ENCODE measurements around the gene ENO4.
A peak's percentile ranks its signal among the peaks of the same experiment; 100 is the strongest.

ENO4 gene

DNA sequence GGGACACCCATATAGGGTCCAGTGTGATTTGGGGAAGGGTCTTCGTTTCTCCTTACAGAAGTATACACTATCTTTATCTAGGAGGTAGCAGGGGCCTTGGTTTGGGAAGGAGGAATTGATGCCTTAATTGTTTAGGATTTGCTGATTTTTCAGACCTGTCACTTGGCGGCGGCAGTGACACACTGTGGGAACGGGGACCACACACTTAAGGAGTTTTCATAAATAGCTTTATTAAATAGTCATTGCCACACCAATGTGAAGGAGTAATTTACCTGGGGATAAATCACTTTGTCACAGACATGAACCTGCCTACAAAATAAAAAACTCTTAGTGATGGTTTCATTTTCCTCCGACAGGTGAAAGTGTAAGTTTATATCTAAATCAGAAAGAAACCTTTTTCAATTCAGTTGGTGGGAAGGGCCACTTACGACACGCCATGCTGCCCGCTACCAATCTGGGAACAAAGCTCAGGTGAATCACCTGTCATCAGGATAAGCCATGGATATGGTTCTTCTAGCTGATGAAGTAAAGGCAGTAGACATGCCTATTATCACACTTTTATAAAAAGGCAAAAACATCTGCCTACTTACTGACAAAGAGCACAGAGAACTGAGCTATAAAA lies 12.3 kb upstream of the ENO4 start:
- TF ChIP-seq EGR1 (IDR thresholded peaks at IDR 0.05) = no peak
- TF ChIP-seq RAD21 (IDR thresholded peaks at IDR 0.05; ENCODE audit: low read depth) = peak; percentile 44

DNA sequence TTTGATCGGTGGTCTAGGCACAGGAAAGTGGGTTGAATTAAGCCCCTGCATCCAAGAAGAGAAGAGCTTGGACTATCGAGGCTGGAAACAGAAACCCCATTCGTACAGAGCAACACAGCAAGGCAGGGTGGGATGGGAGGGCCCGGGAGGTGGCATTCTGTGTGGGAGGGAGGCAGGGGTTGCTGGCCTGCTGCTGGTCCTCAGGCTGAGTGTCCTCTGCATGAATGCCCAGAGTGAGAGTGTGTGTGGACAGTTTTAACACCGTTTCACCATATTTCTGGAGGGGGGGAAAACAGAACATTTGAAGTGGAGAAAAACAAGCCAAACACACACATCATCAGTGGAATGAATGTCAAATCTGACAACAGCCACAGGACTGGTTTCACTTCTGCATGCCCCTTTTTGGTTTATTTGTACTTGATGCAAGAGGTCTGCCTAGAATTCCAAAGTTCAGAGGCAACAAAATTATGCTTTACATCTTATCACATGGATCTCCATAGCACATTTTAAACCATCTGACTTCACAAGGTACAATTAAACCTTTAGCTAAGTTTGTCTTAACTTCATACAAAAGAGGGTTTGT lies 11.1 kb upstream of the ENO4 start:
- TF ChIP-seq ZBTB7A (IDR thresholded peaks at IDR 0.05; ENCODE audit: low read depth) = no peak

DNA sequence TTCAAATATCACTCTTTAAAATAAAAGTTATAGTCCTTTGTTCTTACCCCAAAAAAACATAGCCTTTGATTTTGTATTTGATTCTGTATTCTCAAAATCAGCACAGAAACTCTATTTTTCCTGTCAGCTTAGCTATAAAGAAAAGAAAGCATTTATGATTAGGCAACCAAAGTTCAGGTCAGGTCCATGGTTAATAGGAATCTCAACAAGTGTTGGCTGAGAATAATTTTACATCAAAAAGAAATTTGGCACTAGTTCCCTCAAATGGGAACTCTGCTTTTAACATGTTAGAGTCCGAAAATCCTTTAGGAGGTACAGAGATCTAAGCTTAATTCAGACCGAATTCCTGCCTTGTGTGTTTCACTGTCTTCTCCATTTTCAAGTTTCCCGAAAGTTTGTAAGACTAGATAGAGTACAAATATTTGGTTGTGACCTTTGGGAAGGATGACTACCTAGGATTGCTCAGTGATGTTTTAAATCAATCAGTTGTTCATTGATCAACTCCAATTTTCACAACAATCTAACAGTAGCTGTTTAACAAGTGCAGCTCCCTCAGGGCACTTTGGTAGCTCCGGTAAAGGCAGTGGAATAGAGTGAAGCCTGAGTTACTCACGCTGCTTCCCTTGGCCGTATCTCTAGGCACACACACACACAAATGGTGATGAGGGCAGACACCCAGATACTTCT lies 8.8 kb upstream of the ENO4 start:
- TF ChIP-seq ZBTB7A (IDR thresholded peaks at IDR 0.05; ENCODE audit: low read depth) = no peak
- TF ChIP-seq TAF1 (IDR thresholded peaks at IDR 0.05; ENCODE audit: low read depth) = no peak
- no peak for TF ChIP-seq EGR1 (IDR thresholded peaks at IDR 0.05)
- TF ChIP-seq, protein P1, sequence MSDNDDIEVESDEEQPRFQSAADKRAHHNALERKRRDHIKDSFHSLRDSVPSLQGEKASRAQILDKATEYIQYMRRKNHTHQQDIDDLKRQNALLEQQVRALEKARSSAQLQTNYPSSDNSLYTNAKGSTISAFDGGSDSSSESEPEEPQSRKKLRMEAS (IDR thresholded peaks at IDR 0.05) = no peak
- TF ChIP-seq, protein P2, sequence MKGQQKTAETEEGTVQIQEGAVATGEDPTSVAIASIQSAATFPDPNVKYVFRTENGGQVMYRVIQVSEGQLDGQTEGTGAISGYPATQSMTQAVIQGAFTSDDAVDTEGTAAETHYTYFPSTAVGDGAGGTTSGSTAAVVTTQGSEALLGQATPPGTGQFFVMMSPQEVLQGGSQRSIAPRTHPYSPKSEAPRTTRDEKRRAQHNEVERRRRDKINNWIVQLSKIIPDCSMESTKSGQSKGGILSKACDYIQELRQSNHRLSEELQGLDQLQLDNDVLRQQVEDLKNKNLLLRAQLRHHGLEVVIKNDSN (IDR thresholded peaks at IDR 0.05) = no peak
- TF ChIP-seq TEAD4 (IDR thresholded peaks at IDR 0.05) = no peak
- no peak for TF ChIP-seq YY1 (IDR thresholded peaks at IDR 0.05; ENCODE audit: low read depth)
- no peak for TF ChIP-seq TCF12 (IDR thresholded peaks at IDR 0.05; ENCODE audit: low read depth)
- TF ChIP-seq CEBPB (IDR thresholded peaks at IDR 0.05) = no peak
- TF ChIP-seq FOXM1 (IDR thresholded peaks at IDR 0.05; ENCODE audit: borderline replicate concordance, low read depth) = no peak
- no peak for TF ChIP-seq EP300 (IDR thresholded peaks at IDR 0.05; ENCODE audit: borderline replicate concordance)
- no peak for TF ChIP-seq RAD21 (IDR thresholded peaks at IDR 0.05; ENCODE audit: low read depth)

DNA sequence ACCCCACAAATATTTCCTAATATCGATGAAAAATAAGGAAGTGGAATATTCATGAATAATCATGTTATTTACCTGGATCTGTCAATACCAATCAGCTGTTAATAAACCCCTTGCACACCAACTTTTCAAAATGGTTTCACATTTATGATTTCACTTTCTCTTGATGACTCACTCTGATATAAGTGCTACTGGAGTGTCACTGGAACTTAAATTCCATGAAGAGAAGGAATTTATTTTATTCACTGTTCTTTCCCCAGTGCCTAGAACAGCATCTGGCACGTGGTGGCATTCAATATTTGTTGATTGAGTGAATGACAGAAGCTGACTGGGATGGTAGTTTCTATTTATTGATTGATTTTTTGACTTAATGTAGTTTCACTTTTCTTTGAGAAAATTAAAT lies 3.5 kb upstream of the ENO4 start:
- TF ChIP-seq YY1 (IDR thresholded peaks at IDR 0.05; ENCODE audit: low read depth) = no peak
- TF ChIP-seq TCF12 (IDR thresholded peaks at IDR 0.05; ENCODE audit: low read depth) = no peak
- TF ChIP-seq CREB1 (IDR thresholded peaks at IDR 0.05; ENCODE audit: low read depth) = no peak
- TF ChIP-seq CEBPB (IDR thresholded peaks at IDR 0.05) = no peak
- no peak for TF ChIP-seq EGR1 (IDR thresholded peaks at IDR 0.05)
- TF ChIP-seq RAD21 (IDR thresholded peaks at IDR 0.05; ENCODE audit: low read depth) = no peak
- TF ChIP-seq, protein P2 (IDR thresholded peaks at IDR 0.05) = no peak
- TF ChIP-seq NFIC (IDR thresholded peaks at IDR 0.05) = no peak
- TF ChIP-seq EP300 (IDR thresholded peaks at IDR 0.05; ENCODE audit: borderline replicate concordance) = no peak
- no peak for TF ChIP-seq TEAD4 (IDR thresholded peaks at IDR 0.05)
- TF ChIP-seq, protein P3, sequence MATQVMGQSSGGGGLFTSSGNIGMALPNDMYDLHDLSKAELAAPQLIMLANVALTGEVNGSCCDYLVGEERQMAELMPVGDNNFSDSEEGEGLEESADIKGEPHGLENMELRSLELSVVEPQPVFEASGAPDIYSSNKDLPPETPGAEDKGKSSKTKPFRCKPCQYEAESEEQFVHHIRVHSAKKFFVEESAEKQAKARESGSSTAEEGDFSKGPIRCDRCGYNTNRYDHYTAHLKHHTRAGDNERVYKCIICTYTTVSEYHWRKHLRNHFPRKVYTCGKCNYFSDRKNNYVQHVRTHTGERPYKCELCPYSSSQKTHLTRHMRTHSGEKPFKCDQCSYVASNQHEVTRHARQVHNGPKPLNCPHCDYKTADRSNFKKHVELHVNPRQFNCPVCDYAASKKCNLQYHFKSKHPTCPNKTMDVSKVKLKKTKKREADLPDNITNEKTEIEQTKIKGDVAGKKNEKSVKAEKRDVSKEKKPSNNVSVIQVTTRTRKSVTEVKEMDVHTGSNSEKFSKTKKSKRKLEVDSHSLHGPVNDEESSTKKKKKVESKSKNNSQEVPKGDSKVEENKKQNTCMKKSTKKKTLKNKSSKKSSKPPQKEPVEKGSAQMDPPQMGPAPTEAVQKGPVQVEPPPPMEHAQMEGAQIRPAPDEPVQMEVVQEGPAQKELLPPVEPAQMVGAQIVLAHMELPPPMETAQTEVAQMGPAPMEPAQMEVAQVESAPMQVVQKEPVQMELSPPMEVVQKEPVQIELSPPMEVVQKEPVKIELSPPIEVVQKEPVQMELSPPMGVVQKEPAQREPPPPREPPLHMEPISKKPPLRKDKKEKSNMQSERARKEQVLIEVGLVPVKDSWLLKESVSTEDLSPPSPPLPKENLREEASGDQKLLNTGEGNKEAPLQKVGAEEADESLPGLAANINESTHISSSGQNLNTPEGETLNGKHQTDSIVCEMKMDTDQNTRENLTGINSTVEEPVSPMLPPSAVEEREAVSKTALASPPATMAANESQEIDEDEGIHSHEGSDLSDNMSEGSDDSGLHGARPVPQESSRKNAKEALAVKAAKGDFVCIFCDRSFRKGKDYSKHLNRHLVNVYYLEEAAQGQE (IDR thresholded peaks at IDR 0.05; ENCODE audit: low read depth) = no peak
- TF ChIP-seq, protein P1 (IDR thresholded peaks at IDR 0.05) = no peak
- TF ChIP-seq FOXM1 (IDR thresholded peaks at IDR 0.05; ENCODE audit: borderline replicate concordance, low read depth) = no peak
- no peak for TF ChIP-seq ZBTB7A (IDR thresholded peaks at IDR 0.05; ENCODE audit: low read depth)
- TF ChIP-seq TAF1 (IDR thresholded peaks at IDR 0.05; ENCODE audit: low read depth) = no peak

DNA sequence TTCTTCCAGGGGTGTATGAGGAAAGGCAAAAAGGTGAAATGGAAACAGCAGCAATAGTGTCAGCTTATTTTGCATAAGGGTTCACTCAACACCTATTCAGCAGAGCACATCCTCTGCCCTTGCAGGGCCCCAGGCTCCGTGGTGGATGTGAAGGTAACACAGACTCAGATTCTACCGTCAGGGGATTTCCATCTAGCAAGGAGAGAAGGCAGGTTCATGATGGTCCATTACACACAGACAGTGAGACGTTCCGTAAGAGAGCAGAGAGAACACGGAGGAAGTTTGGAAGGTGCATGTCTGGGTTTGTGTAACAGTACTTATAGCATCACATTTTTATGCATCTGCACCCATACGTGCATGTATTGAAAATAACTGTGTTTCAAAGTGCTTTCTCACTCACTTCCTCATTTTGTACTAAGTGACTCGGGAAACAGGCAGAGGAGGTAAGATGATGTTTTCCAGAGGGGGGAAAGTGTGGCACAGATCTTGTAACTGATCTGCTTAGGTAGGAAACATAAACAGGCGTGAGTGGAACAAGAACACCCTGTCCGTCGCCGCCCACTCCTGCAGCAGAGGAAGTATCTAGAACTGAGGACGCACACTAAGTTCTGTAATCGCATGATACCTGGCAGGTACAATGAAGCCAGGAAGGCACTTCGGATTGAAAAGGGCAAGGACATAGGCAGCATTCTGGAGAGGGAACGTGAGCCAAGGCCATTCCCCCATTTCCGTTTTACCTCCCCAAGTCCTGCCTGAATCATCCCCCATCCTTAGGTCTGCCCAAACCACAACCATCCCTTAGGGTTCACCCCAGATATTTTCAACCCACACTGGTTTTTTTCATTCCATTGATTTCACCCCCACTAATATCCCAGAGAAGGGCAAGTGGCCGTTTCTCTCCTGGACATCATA lies 1.0 kb upstream of the ENO4 start:
- TF ChIP-seq ZBTB7A (IDR thresholded peaks at IDR 0.05; ENCODE audit: low read depth) (no peak), RAD21 (IDR thresholded peaks at IDR 0.05; ENCODE audit: low read depth) (no peak), NFIC (IDR thresholded peaks at IDR 0.05) (no peak), FOXM1 (IDR thresholded peaks at IDR 0.05; ENCODE audit: borderline replicate concordance, low read depth) (no peak), TAF1 (IDR thresholded peaks at IDR 0.05; ENCODE audit: low read depth) (no peak)
- TF ChIP-seq, protein P3 (IDR thresholded peaks at IDR 0.05; ENCODE audit: low read depth) = no peak
- TF ChIP-seq, protein P2 (IDR thresholded peaks at IDR 0.05) = no peak
